RKO (cell line): ENCODE data around the gene MEGF8.

Experiments
- DNase-seq: peaks from one replicate; pipeline ENCODE4 v3.0.0-alpha.2; 2016; ENCODE audit warnings: low spot score

MEGF8 gene

GRCh38 chr19:42388851-42389489 lies 63.5 kb downstream of the MEGF8 start:
- DNase-seq, result no peak

- no peak for DNase-seq
Measured at GRCh38 chr19:42389899-42390298, 64.5 kb downstream of the MEGF8 start, which contains the start of gene CNFN. Gene CNFN, minus strand, starts transcription at chr19:42390297. Its CDS starts 1,260 bp downstream, at chr19:42389037.

- DNase-seq, result no peak
Measured at GRCh38 chr19:42392165-42392564, 66.7 kb downstream of the MEGF8 start.

GRCh38 chr19:42394751-42395150 lies 69.3 kb downstream of the MEGF8 start:
- peak; percentile 48 for DNase-seq

- peak; percentile 99 for DNase-seq
Measured at GRCh38 chr19:42396381-42397262, 71.2 kb downstream of the MEGF8 start.

- DNase-seq, result peak; percentile 73
Measured at GRCh38 chr19:42397263-42398166, 72.1 kb downstream of the MEGF8 start.

- no peak for DNase-seq
Measured at GRCh38 chr19:42400404-42400803, 75.0 kb downstream of the MEGF8 start.

- DNase-seq, result peak; percentile 67
Measured at GRCh38 chr19:42401365-42402303, 76.2 kb downstream of the MEGF8 start.

GRCh38 chr19:42402376-42403116 lies 77.1 kb downstream of the MEGF8 start:
- no peak for DNase-seq

GRCh38 chr19:42403586-42403985 lies 78.2 kb downstream of the MEGF8 start:
- no peak for DNase-seq

GRCh38 chr19:42406111-42406510 lies 80.7 kb downstream of the MEGF8 start:
- DNase-seq, result no peak

- DNase-seq, result no peak
Measured at GRCh38 chr19:42407085-42407815, 81.8 kb downstream of the MEGF8 start.

- DNase-seq, result no peak
Measured at GRCh38 chr19:42407816-42408175, 82.4 kb downstream of the MEGF8 start.

- no peak for DNase-seq
Measured at GRCh38 chr19:42409477-42409876, 84.0 kb downstream of the MEGF8 start.

GRCh38 chr19:42410371-42410770 lies 84.9 kb downstream of the MEGF8 start:
- no peak for DNase-seq

GRCh38 chr19:42411581-42412178 lies 86.2 kb downstream of the MEGF8 start:
- DNase-seq, result no peak

GRCh38 chr19:42412227-42412626 lies 86.8 kb downstream of the MEGF8 start:
- no peak for DNase-seq

- no peak for DNase-seq
Measured at GRCh38 chr19:42412661-42413076, 87.2 kb downstream of the MEGF8 start.

- no peak for DNase-seq
Measured at GRCh38 chr19:42419309-42419708, 93.9 kb downstream of the MEGF8 start.
